Stimulated activated CD8-positive, alpha-beta memory T cell treated with anti-CD3 and anti-CD28 coated beads, Interleukin-15, amount 100 ng/mL, for 4 hours (primary cell): ENCODE results near the gene TM4SF20.
A peak's percentile ranks its signal among the peaks of the same experiment; 100 is the strongest.

ENCODE experiments used
- DNase-seq, 2 donors: peaks; one replicate each; pipeline ENCODE4 v3.0.0-alpha.2; 2020; ENCODE audit warnings: low read depth in 2 of 2

Gene TM4SF20

DNA sequence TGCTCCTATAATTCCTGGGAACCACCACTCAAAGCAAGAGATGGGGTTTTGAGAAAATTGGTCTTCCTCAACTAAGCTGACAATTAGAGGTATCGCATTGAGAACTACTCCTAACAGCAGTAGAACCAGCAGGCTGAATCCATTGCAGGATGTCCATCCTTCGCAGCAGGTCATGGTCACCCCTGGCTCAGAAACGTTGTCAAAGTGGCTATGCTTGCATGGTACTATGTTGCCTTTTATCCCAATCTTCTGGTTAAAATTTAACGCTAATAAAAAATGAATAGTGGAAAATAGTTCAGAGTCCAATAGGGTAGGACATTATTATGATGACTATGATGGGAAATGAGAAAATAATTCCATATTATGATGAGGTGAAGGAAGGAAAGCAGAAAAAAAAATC lies at the start of gene TM4SF20:
Gene TM4SF20, minus strand, starts transcription at position 212 of the 400 bp plus-strand sequence. Its CDS starts 38 bp downstream, at position 174.
- no peak for DNase-seq

- no peak for DNase-seq
These were observed 49.7 kb upstream of the TM4SF20 start for GRCh38 chr2:227428731-227429285.

DNA sequence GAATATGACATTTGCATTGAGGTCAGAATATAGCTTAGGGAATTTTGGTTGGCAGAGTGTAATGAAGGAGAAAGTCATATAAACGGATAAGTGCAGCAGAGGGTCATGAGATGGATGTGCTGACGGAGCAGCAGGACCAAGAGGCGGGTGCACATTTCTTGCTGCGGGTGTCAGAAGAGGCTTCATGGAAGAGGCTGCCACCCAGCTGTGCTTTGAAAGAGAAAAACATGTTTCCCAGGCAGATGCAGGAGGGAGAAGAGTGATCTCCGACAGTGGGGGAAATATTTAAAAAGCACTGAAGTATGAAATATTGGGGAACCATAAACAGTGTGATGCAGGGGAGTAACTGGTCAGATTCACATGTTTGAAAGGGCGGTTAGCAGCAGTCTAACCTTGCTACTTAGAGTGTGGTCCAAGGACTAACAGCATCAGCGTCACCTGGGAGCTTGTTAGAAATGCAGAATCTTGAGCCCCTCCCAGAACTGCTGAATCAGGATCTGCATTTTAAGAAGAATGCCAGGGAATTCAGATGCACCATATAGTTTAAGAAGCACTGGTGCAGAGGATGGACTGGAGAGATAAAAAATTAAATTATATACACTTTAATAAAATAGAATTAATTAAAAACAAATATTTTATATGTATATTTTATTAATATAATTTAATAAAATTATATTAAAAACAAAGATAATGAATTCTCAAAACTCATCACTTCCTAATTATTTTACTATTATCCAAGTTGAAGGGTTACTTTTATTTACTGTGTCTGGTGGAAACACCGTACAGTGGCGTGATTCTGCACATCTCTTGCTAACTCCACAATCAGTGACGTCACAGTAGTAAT lies 44.8 kb upstream of the TM4SF20 start:
- DNase-seq = no peak

GRCh38 chr2:227420087-227421052 lies 41.3 kb upstream of the TM4SF20 start:
- DNase-seq = no peak

- no peak for DNase-seq
These were observed 37.6 kb upstream of the TM4SF20 start for GRCh38 chr2:227416701-227417100.

- DNase-seq = no peak
These were observed 36.7 kb upstream of the TM4SF20 start for GRCh38 chr2:227415538-227416424.

GRCh38 chr2:227414846-227415245 lies 35.7 kb upstream of the TM4SF20 start:
- no peak for DNase-seq

GRCh38 chr2:227413371-227413770 lies 34.3 kb upstream of the TM4SF20 start:
- no peak for DNase-seq

DNA sequence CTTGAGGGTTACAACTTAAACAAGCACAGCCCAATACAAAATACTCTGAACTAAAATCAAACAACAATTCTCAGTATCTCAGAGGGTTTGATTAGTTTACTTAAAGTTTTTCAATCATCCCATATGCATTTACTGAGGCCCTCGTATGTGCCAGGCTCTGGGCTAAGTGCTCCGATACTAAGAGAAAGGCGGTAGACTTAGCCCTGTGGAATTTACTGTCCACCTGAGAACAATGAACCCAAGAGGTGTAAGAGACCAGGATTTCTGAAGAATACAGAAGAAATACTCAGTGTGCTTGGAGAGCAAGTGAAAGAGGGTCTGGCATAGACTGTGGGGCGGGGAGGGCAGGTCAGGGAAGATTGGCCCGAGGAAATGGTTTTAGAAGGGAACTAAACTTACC lies 33.8 kb upstream of the TM4SF20 start:
- DNase-seq = no peak

GRCh38 chr2:227411990-227412350 lies 32.9 kb upstream of the TM4SF20 start:
- DNase-seq = no peak

GRCh38 chr2:227411320-227411989 lies 32.3 kb upstream of the TM4SF20 start:
- peak; percentile 14 to 40 for DNase-seq

DNA sequence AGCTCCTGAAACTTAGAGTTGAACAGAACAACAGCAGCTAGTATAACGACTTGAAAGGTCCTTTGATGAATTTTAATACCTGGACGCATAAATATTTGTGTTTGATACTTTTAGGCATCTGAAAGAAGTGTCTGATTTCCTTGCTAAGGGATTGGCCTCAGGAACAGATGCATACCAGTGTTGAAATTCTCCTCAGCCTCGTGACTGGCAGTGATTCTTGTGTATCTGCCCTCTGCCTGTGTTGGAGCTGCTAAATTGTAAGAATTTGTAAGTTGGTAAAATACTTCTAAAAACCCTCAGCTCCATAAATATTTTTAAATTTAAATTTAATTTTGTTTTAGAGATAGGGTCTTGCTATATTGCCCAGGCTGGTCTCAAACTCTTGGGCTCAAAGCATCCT lies 31.1 kb upstream of the TM4SF20 start:
- DNase-seq = no peak

DNA sequence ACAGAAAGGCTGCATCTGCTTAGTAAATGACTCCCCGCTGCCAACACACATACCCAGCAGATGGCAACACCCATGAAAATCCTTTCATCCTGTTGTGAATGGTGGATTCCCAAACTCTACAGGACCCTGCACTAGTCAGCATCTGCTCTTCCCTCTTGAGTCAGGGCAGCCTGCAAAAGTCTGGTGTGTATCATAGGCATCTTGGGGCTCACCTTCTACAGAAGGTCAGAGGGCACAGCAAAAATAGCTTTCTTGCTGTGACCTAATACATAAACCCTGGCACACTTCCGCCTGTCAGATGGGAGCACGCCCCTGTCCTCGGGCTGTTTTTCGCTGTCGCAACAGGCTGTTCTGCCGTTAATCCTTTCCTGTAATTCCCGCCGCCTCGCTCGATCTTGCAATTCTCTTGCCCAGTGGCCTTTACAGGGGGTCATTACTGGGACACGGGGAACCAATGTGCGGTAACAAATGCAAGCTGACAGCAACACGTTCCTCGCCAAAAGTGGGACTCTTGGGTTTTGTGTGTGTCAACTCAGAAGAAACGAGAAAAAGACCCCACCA lies 28.6 kb upstream of the TM4SF20 start:
- no peak for DNase-seq

DNA sequence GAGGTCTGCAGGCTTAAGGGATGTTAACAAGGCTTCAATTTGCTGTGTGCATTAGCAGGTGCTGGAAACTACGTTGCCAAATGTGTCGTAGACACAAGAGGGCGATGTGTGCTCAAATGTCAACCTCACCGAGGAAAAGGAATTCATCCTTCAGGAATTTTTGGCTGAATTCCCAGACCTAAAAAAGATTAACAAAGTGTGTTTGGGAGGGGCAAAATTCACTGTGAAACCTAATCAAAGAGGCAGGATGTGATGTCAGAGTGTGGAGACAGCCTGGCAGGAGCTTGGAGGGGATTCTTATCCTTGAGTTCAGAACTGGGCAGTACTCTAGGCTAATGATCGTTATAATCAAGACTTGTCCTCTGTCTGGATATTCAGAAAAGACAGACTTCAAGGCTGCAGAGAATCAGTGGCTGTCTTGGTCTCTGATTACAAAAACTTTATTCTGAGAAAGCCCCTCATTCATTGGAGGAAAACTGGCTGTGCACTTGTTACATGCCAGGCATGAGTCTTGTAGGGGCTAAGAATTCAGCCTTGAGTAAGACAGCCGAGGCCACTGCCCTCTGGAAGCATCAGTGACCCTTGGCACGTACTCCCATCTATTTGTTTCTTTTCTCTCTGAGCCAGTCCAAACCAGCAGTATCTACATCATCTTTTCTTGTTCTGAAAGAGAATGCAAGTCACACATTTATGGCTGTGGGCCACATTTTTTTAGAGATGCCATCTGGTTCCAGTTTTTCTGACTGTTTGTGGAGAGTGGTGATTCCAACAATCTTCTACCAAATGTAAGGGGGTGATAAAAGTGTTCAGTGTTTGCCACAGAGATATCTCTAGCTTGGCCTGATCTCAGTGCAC lies 27.3 kb upstream of the TM4SF20 start:
- no peak for DNase-seq

DNA sequence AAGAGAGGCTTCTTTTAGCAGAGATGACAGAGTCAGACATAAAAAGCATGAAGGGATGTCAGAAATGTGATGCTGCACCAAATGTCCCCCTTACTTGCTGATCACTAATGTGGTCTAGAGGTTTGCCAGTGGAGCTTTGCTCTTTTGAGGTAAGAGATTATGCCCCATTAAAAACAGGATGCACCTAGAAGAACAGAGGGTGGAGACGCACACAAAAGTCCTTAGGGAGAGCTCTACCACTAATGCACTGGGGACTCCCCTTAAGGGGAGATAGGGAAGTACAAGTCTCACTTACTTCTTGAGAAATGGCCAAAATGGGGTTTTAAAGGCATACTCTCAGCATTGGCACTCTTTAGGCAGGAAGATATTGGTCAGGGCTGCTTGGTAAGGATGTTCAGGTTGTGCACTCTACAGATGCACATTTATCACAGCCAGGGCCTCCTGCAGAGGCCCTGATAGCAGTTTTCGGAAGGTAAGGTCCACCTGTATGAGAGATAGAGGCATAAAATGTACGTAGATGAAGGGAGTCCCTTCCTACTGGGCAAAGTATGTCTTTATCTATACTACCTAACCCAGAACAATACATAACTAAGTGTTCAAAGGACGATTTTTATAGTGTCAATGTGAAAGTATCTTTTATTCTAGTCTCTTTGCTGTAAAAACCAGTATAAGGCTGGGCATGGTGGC lies 25.6 kb upstream of the TM4SF20 start:
- DNase-seq = no peak

- no peak for DNase-seq
These were observed 23.9 kb upstream of the TM4SF20 start for GRCh38 chr2:227402959-227403358.

GRCh38 chr2:227402321-227402720 lies 23.2 kb upstream of the TM4SF20 start:
- DNase-seq = no peak

- DNase-seq = no peak
These were observed 22.4 kb upstream of the TM4SF20 start for GRCh38 chr2:227401550-227401949.
